ENCODE results near the gene RXRA.

RXRA gene

GRCh38 chr9:134419000-134419683 is 92.9 kb downstream of the RXRA start:
- no peak overlapping the region for H3K4ac ChIP-seq (ENCODE audit: low read depth, low read length)
- DNase-seq = no peak
- H2AFZ ChIP-seq (ENCODE audit: insufficient read depth, low read length, poor library complexity) = no peak overlapping the region
- H4K12ac ChIP-seq (ENCODE audit: low read depth, low read length) = no peak overlapping the region
- no CpG with 5 or more reads among the region's 23 CpGs for WGBS (ENCODE audit: extremely low coverage, insufficient coverage, insufficient read length)
- no peak overlapping the region for H3K4me2 ChIP-seq (ENCODE audit: low read length)
- no peak overlapping the region for H2BK12ac ChIP-seq (ENCODE audit: low read length)
- no peak overlapping the region for H3K27ac ChIP-seq (ENCODE audit: low read depth, low read length)
- H2BK120ac ChIP-seq (ENCODE audit: insufficient read depth, low read length, poor library complexity) = no peak overlapping the region
- H3K36me3 ChIP-seq (ENCODE audit: control insufficient read depth in 1 of 2, insufficient read depth in 2 of 2, low read length in 2 of 2) = peaks cover 41 to 46% of the 10 kb centered on the region in 2 experiments
- H4K8ac ChIP-seq (ENCODE audit: low read depth, low read length) = no peak overlapping the region
- H2BK5ac ChIP-seq (ENCODE audit: low read depth, low read length, poor library complexity) = no peak overlapping the region
- peaks cover 1 to 2% of the 10 kb centered on the region in 2 experiments for H3K4me1 ChIP-seq (ENCODE audit: control insufficient read depth in 1 of 2, insufficient read depth in 2 of 2, low read length in 2 of 2)
- H3K27me3 ChIP-seq (ENCODE audit: insufficient read depth, low read length) = no peaks in the 10 kb centered on the region
- H3K4me3 ChIP-seq (ENCODE audit: low read depth, low read length) = no peak overlapping the region
- peak overlapping the region; percentile 55 for H3K18ac ChIP-seq (ENCODE audit: low read length)
- no peak overlapping the region for H3K9ac ChIP-seq (ENCODE audit: low read length)
- H3K14ac ChIP-seq (ENCODE audit: low read length) = no peak overlapping the region
- H3K23ac ChIP-seq (ENCODE audit: low read length) = no peak overlapping the region
- no peaks in the 10 kb centered on the region for H3K9me3 ChIP-seq (ENCODE audit: insufficient read depth, low read depth, low read length)
- no peak overlapping the region for H4K91ac ChIP-seq (ENCODE audit: low read depth, low read length)
- no peaks in the 10 kb centered on the region for H3K79me2 ChIP-seq (ENCODE audit: control insufficient read depth, insufficient read depth, low read length, poor library complexity)
- H3K79me1 ChIP-seq (ENCODE audit: low read length) = peaks cover 6% of the 10 kb centered on the region
- H2AK5ac ChIP-seq (ENCODE audit: low read length) = no peak overlapping the region

- no peak overlapping the region for H3K23ac ChIP-seq (ENCODE audit: low read length)
- no peak overlapping the region for H2BK12ac ChIP-seq (ENCODE audit: low read length)
- H3K79me2 ChIP-seq (ENCODE audit: control insufficient read depth, insufficient read depth, low read length, poor library complexity) = no peaks in the 10 kb centered on the region
- H3K14ac ChIP-seq (ENCODE audit: low read length) = no peak overlapping the region
- no peaks in the 10 kb centered on the region for H3K4me1 ChIP-seq (ENCODE audit: control insufficient read depth in 1 of 2, insufficient read depth in 2 of 2, low read length in 2 of 2)
- no peak overlapping the region for H4K12ac ChIP-seq (ENCODE audit: low read depth, low read length)
- no peak overlapping the region for H2BK5ac ChIP-seq (ENCODE audit: low read depth, low read length, poor library complexity)
- no peak overlapping the region for H2AK5ac ChIP-seq (ENCODE audit: low read length)
- H4K8ac ChIP-seq (ENCODE audit: low read depth, low read length) = no peak overlapping the region
- H2BK120ac ChIP-seq (ENCODE audit: insufficient read depth, low read length, poor library complexity) = no peak overlapping the region
- no peaks in the 10 kb centered on the region for H3K9me3 ChIP-seq (ENCODE audit: insufficient read depth, low read depth, low read length)
- no peak overlapping the region for H4K91ac ChIP-seq (ENCODE audit: low read depth, low read length)
- no peak overlapping the region for H3K27ac ChIP-seq (ENCODE audit: low read depth, low read length)
- peak; percentile 11 to 35 for DNase-seq
- no peaks in the 10 kb centered on the region for H3K27me3 ChIP-seq (ENCODE audit: insufficient read depth, low read length)
- no peak overlapping the region for H3K4me2 ChIP-seq (ENCODE audit: low read length)
- H3K36me3 ChIP-seq (ENCODE audit: control insufficient read depth in 1 of 2, insufficient read depth in 2 of 2, low read length in 2 of 2) = peaks cover 43 to 49% of the 10 kb centered on the region in 2 experiments
- H2AFZ ChIP-seq (ENCODE audit: insufficient read depth, low read length, poor library complexity) = no peak overlapping the region
- no CpG with 5 or more reads among the region's 10 CpGs for WGBS (ENCODE audit: extremely low coverage, insufficient coverage, insufficient read length)
- H3K9ac ChIP-seq (ENCODE audit: low read length) = no peak overlapping the region
- peaks cover under 1% of the 10 kb centered on the region for H3K79me1 ChIP-seq (ENCODE audit: low read length)
- peak overlapping the region; percentile 11 for H3K4me3 ChIP-seq (ENCODE audit: low read depth, low read length)
- no peak overlapping the region for H3K4ac ChIP-seq (ENCODE audit: low read depth, low read length)
- H3K18ac ChIP-seq (ENCODE audit: low read length) = peak overlapping the region; percentile 55
Observed at GRCh38 chr9:134419684-134420076, 93.4 kb downstream of the RXRA start.

DNA sequence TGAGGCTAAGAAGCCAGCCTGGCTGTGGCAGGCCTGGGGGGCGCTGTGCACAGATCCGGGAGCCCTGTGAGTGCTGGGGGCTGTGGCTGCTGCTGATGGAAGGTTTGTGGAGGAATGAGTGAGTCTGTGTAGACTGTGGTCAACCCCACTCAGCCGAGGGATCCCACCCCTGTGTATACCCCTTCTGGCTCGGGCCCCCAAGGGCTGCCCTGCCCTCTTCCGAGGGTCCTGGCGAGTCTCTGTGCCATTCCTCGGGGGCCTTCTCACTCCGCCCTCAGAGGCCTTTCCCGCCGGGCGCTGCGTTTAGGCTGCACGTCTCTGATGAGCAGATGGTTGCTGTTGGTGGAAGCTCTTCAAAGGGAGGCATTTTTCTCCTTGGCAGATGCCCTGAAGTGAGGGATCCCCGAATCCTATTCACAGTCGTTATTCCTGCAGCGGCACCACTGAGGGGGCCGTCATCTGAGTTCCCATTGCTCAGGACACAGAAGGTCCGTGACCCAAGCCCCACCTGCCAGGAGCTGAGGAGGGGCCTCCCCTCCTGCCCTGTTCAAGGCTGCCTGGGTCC is 94.1 kb downstream of the RXRA start:
- no peak overlapping the region for H2AK5ac ChIP-seq (ENCODE audit: low read length)
- H4K8ac ChIP-seq (ENCODE audit: low read depth, low read length) = no peak overlapping the region
- H2BK5ac ChIP-seq (ENCODE audit: low read depth, low read length, poor library complexity) = no peak overlapping the region
- H3K27ac ChIP-seq (ENCODE audit: low read depth, low read length) = no peak overlapping the region
- H2BK12ac ChIP-seq (ENCODE audit: low read length) = no peak overlapping the region
- H3K36me3 ChIP-seq (ENCODE audit: control insufficient read depth in 1 of 2, insufficient read depth in 2 of 2, low read length in 2 of 2) = peaks cover 47 to 49% of the 10 kb centered on the region in 2 experiments
- no peak overlapping the region for H2BK120ac ChIP-seq (ENCODE audit: insufficient read depth, low read length, poor library complexity)
- no peak overlapping the region for H3K23ac ChIP-seq (ENCODE audit: low read length)
- no peak for DNase-seq
- no peak overlapping the region for H3K14ac ChIP-seq (ENCODE audit: low read length)
- H3K27me3 ChIP-seq (ENCODE audit: insufficient read depth, low read length) = no peaks in the 10 kb centered on the region
- no peak overlapping the region for H3K4ac ChIP-seq (ENCODE audit: low read depth, low read length)
- no peak overlapping the region for H4K91ac ChIP-seq (ENCODE audit: low read depth, low read length)
- no peak overlapping the region for H3K9ac ChIP-seq (ENCODE audit: low read length)
- H3K79me2 ChIP-seq (ENCODE audit: control insufficient read depth, insufficient read depth, low read length, poor library complexity) = no peaks in the 10 kb centered on the region
- H3K18ac ChIP-seq (ENCODE audit: low read length) = no peak overlapping the region
- no peaks in the 10 kb centered on the region for H3K79me1 ChIP-seq (ENCODE audit: low read length)
- H4K12ac ChIP-seq (ENCODE audit: low read depth, low read length) = no peak overlapping the region
- H3K9me3 ChIP-seq (ENCODE audit: insufficient read depth, low read depth, low read length) = no peaks in the 10 kb centered on the region
- peak overlapping the region; percentile 11 for H3K4me3 ChIP-seq (ENCODE audit: low read depth, low read length)
- no peaks in the 10 kb centered on the region for H3K4me1 ChIP-seq (ENCODE audit: control insufficient read depth in 1 of 2, insufficient read depth in 2 of 2, low read length in 2 of 2)
- no peak overlapping the region for H2AFZ ChIP-seq (ENCODE audit: insufficient read depth, low read length, poor library complexity)
- H3K4me2 ChIP-seq (ENCODE audit: low read length) = no peak overlapping the region
- WGBS (ENCODE audit: extremely low coverage, insufficient coverage, insufficient read length) = no CpG with 5 or more reads among the region's 18 CpGs

- no peak overlapping the region for H3K18ac ChIP-seq (ENCODE audit: low read length)
- WGBS (ENCODE audit: extremely low coverage, insufficient coverage, insufficient read length) = no CpG with 5 or more reads among the region's 10 CpGs
Observed at GRCh38 chr9:134420974-134421432, 94.7 kb downstream of the RXRA start.

More at GRCh38 chr9:134420974-134421432, 94.7 kb downstream of the RXRA start:
- H2BK5ac ChIP-seq (ENCODE audit: low read depth, low read length, poor library complexity) = no peak overlapping the region
- H2AFZ ChIP-seq (ENCODE audit: insufficient read depth, low read length, poor library complexity) = no peak overlapping the region
- H3K4ac ChIP-seq (ENCODE audit: low read depth, low read length) = no peak overlapping the region
- no peak overlapping the region for H4K91ac ChIP-seq (ENCODE audit: low read depth, low read length)
- H3K9ac ChIP-seq (ENCODE audit: low read length) = no peak overlapping the region
- H4K8ac ChIP-seq (ENCODE audit: low read depth, low read length) = no peak overlapping the region
- H2BK12ac ChIP-seq (ENCODE audit: low read length) = no peak overlapping the region
- H3K79me1 ChIP-seq (ENCODE audit: low read length) = no peaks in the 10 kb centered on the region
- no peak overlapping the region for H3K27ac ChIP-seq (ENCODE audit: low read depth, low read length)
- peaks cover 47 to 54% of the 10 kb centered on the region in 2 experiments for H3K36me3 ChIP-seq (ENCODE audit: control insufficient read depth in 1 of 2, insufficient read depth in 2 of 2, low read length in 2 of 2)
- H3K27me3 ChIP-seq (ENCODE audit: insufficient read depth, low read length) = no peaks in the 10 kb centered on the region
- no peaks in the 10 kb centered on the region for H3K9me3 ChIP-seq (ENCODE audit: insufficient read depth, low read depth, low read length)
- H3K4me1 ChIP-seq (ENCODE audit: control insufficient read depth in 1 of 2, insufficient read depth in 2 of 2, low read length in 2 of 2) = no peaks in the 10 kb centered on the region
- H4K12ac ChIP-seq (ENCODE audit: low read depth, low read length) = no peak overlapping the region
- no peak overlapping the region for H3K4me3 ChIP-seq (ENCODE audit: low read depth, low read length)
- H3K79me2 ChIP-seq (ENCODE audit: control insufficient read depth, insufficient read depth, low read length, poor library complexity) = no peaks in the 10 kb centered on the region
- DNase-seq = no peak
- no peak overlapping the region for H3K14ac ChIP-seq (ENCODE audit: low read length)
- no peak overlapping the region for H3K23ac ChIP-seq (ENCODE audit: low read length)
- no peak overlapping the region for H2AK5ac ChIP-seq (ENCODE audit: low read length)
- no peak overlapping the region for H3K4me2 ChIP-seq (ENCODE audit: low read length)
- H2BK120ac ChIP-seq (ENCODE audit: insufficient read depth, low read length, poor library complexity) = no peak overlapping the region

Measured in trophoblast cell (in vitro differentiated cells and primary cell).